ENCODE data around the gene COQ8B. TPM values are rescaled to one million over a fixed set of nuclear protein-coding genes. Genes with fewer than 3 reads are reported as not detected.
A peak's percentile ranks its signal among the peaks of the same experiment; 100 is the strongest.

Gene COQ8B
- total RNA-seq, 1 experiment from 2014 or later = 35.7 TPM

DNA sequence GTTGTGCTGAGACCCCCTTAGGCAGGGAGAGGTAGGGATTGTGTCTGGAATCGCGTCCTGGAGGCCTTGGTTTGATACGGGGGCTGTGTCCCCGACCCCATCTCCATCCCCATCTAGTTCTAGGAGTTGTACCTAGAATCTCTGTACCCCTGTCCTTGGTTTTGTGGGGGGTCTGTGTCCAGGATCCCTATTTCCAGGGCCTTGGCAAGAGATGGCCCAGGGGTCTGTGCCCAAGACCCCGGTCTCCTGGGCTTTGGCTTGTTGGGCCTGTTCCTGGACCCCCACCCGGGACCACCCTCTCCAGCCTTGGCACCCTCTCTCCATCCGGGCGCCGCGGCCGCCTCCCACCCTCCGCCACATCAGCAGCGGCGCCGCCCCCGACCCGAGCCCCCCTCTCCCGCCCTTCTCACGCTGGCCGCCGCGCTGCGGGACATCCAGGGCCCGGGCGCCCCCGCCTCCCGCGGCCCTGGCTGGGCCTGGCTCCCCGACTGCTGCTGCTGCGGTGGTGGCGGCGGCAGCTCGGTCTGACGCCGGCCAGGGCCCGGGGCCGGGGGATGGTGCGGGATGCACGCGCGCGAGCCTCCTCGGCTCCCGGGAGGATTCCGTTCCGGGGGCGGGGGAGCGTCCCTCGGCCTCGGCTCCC, 26.5 kb downstream of the COQ8B start, which contains the start of gene NUMBL:
Gene NUMBL, minus strand, starts transcription at position 602 of the 643 bp plus-strand sequence. Its CDS starts 168 bp downstream, at position 434.
- peak within 1 kb of the TSS; percentile 100 for H3K27ac Mint-ChIP-seq (ENCODE audit: unreplicated experiment)
- TF ChIP-seq, protein P1, sequence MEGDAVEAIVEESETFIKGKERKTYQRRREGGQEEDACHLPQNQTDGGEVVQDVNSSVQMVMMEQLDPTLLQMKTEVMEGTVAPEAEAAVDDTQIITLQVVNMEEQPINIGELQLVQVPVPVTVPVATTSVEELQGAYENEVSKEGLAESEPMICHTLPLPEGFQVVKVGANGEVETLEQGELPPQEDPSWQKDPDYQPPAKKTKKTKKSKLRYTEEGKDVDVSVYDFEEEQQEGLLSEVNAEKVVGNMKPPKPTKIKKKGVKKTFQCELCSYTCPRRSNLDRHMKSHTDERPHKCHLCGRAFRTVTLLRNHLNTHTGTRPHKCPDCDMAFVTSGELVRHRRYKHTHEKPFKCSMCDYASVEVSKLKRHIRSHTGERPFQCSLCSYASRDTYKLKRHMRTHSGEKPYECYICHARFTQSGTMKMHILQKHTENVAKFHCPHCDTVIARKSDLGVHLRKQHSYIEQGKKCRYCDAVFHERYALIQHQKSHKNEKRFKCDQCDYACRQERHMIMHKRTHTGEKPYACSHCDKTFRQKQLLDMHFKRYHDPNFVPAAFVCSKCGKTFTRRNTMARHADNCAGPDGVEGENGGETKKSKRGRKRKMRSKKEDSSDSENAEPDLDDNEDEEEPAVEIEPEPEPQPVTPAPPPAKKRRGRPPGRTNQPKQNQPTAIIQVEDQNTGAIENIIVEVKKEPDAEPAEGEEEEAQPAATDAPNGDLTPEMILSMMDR (IDR thresholded peaks at IDR 0.05; ENCODE audit: insufficient read depth in 1 of 2, low read depth in 1 of 2, low read length in 1 of 2, severe bottlenecking in 1 of 2, unreplicated experiment in 1 of 2) = no peak
- H3K4me1 ChIP-seq = peaks cover 24% of the 10 kb centered on the region
- BruUV-seq (replicated peaks) = no TSS peak
- H3K36me3 Mint-ChIP-seq (ENCODE audit: insufficient read depth, unreplicated experiment) = peaks cover 25% of the 10 kb centered on the region
- H3K27me3 Mint-ChIP-seq (ENCODE audit: insufficient read depth, unreplicated experiment) = no peaks in the 10 kb centered on the region
- intact Hi-C loops (cut with micrococcal nuclease; ENCODE audit: unreplicated experiment) = loop anchor here (1.0 to 2.0 kb wide), 2 partner anchors 25 to 61 kb away; partner anchors contain the start of genes ACTMAP and SNRPA
- CTCF ChIA-PET = interaction anchor here (0.6 to 1.5 kb wide), 4 partner anchors 12 to 89 kb away, joined by 3 to 7 read pairs (median 4); no protein-coding TSS in a partner anchor
- H3K36me3 ChIP-seq (ENCODE audit: control insufficient read depth, insufficient read depth, low read length) = peaks cover 1% of the 10 kb centered on the region; the same call in 1 of the 2 replicates
- H3K9me3 ChIP-seq = no peaks in the 10 kb centered on the region
- no peaks in the 10 kb centered on the region for H3K27me3 ChIP-seq (replicated peaks; ENCODE audit: control insufficient read depth, insufficient read depth, low read length)
- H3K4me3 ChIP-seq (ENCODE audit: low read depth, low read length) = peak within 1 kb of the TSS; percentile 58
- H3K9me3 Mint-ChIP-seq (ENCODE audit: unreplicated experiment) = no peaks in the 10 kb centered on the region
- H3K4me1 Mint-ChIP-seq (ENCODE audit: low read depth, unreplicated experiment) = peaks cover 5% of the 10 kb centered on the region
- no peak for DNase-seq
- POLR2A ChIA-PET = interaction anchor here (0.7 to 2.3 kb wide), 7 partner anchors 12 to 1566 kb away, joined by 3 to 20 read pairs (median 10); partner anchors contain the start of genes ACTMAP, COQ8B, ITPKC and RAB4B
- no peak within 1 kb of the TSS for H3K4me3 Mint-ChIP-seq (ENCODE audit: unreplicated experiment)

DNA sequence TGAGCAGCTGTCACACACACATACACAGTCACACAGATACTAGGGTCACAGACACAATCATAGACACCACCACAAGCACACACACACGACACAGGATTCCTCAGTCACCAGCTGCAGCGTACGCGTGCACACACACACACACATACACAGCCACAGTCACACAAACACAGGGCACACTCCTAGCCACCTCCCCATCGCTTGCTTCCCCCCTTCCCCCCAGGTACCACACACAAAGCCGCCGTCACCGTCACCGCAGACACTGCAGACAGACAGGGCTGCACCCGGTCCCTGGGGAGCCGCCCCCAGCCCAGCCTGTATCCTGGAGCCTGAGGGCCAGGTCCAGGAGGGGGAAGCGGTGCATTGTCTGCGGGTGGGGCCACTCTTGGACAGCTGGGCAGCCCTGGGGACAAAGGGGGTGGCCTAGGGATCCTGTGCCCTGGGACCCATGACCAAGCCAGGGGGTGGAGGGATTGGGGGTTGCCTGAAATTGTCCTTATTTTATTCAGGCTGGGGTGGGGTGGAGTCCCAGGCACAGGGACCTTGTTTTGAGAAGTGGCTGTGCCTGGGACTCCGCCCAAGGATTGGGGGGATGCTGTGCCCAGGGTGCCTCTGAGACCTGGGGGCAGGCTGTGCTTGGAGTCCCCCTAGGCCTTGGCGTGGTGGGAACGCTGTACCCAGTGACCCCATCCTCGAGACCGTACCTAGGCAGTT, 27.2 kb downstream of the COQ8B start:
- TF ChIP-seq, protein P1 (IDR thresholded peaks at IDR 0.05; ENCODE audit: insufficient read depth in 1 of 2, low read depth in 1 of 2, low read length in 1 of 2, severe bottlenecking in 1 of 2, unreplicated experiment in 1 of 2) = no peak
- intact Hi-C loops (cut with micrococcal nuclease; ENCODE audit: unreplicated experiment) = loop anchor here (1.0 to 2.0 kb wide), 2 partner anchors 26 to 61 kb away; partner anchors contain the start of genes ACTMAP and SNRPA
- no peak overlapping the region for H3K4me3 Mint-ChIP-seq (ENCODE audit: unreplicated experiment)
- H3K36me3 Mint-ChIP-seq (ENCODE audit: insufficient read depth, unreplicated experiment) = peaks cover 21% of the 10 kb centered on the region
- H3K27me3 Mint-ChIP-seq (ENCODE audit: insufficient read depth, unreplicated experiment) = no peaks in the 10 kb centered on the region
- peaks cover 24% of the 10 kb centered on the region for H3K4me1 ChIP-seq
- H3K36me3 ChIP-seq (ENCODE audit: control insufficient read depth, insufficient read depth, low read length) = peaks cover under 1% of the 10 kb centered on the region; the same call in 1 of the 2 replicates
- H3K27ac Mint-ChIP-seq (ENCODE audit: unreplicated experiment) = no peak overlapping the region
- CTCF ChIA-PET = no interaction called here
- H3K27me3 ChIP-seq (replicated peaks; ENCODE audit: control insufficient read depth, insufficient read depth, low read length) = no peaks in the 10 kb centered on the region
- H3K9me3 ChIP-seq = no peaks in the 10 kb centered on the region
- POLR2A ChIA-PET = no interaction called here
- no TSS peak for BruUV-seq (replicated peaks)
- DNase-seq = no peak
- H3K4me3 ChIP-seq (ENCODE audit: low read depth, low read length) = peak overlapping the region; percentile 56
- H3K4me1 Mint-ChIP-seq (ENCODE audit: low read depth, unreplicated experiment) = peaks cover 5% of the 10 kb centered on the region
- no peaks in the 10 kb centered on the region for H3K9me3 Mint-ChIP-seq (ENCODE audit: unreplicated experiment)

DNA sequence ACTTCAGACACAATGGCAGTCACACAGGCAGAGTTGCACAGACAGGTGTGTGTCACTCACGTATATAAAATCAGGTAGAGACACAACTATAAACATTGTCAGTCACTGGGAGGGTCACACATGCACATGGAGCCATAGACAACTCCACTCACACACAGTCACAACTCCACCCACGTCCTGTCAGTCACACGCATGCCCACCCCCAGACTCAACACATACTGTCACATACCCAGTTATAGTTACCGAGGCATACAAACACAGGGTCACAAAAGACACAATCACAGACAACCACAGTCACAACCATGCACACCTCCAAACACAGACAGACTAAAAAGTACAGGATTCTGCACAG, 27.7 kb downstream of the COQ8B start:
- POLR2A ChIA-PET = no interaction called here
- no TSS peak for BruUV-seq (replicated peaks)
- H3K4me1 Mint-ChIP-seq (ENCODE audit: low read depth, unreplicated experiment) = peaks cover 5% of the 10 kb centered on the region
- peaks cover 20% of the 10 kb centered on the region for H3K36me3 Mint-ChIP-seq (ENCODE audit: insufficient read depth, unreplicated experiment)
- H3K27ac Mint-ChIP-seq (ENCODE audit: unreplicated experiment) = no peak overlapping the region
- no peaks in the 10 kb centered on the region for H3K9me3 Mint-ChIP-seq (ENCODE audit: unreplicated experiment)
- H3K4me3 Mint-ChIP-seq (ENCODE audit: unreplicated experiment) = no peak overlapping the region
- Histone ChIP-seq H3K4me3 (ENCODE audit: low read depth, low read length) (no peak overlapping the region), H3K27me3 (replicated peaks; ENCODE audit: control insufficient read depth, insufficient read depth, low read length) (no peaks in the 10 kb centered on the region), H3K36me3 (ENCODE audit: control insufficient read depth, insufficient read depth, low read length) (no peaks in the 10 kb centered on the region), H3K4me1 (peaks cover 24% of the 10 kb centered on the region), H3K9me3 (no peaks in the 10 kb centered on the region)
- CTCF ChIA-PET = no interaction called here
- intact Hi-C loops (cut with micrococcal nuclease; ENCODE audit: unreplicated experiment) = no loop called here
- H3K27me3 Mint-ChIP-seq (ENCODE audit: insufficient read depth, unreplicated experiment) = no peaks in the 10 kb centered on the region
- TF ChIP-seq, protein P1 (IDR thresholded peaks at IDR 0.05; ENCODE audit: insufficient read depth in 1 of 2, low read depth in 1 of 2, low read length in 1 of 2, severe bottlenecking in 1 of 2, unreplicated experiment in 1 of 2) = no peak
- no peak for DNase-seq

Data from Caco-2 (cell line).